ENCODE measurements around the gene POU3F1.

GRCh38 chr1:37995751-37996345 is 50.7 kb downstream of the POU3F1 start:
- TF ChIP-seq POLR2AphosphoS5 (IDR thresholded peaks at IDR 0.05) (peak; percentile 94), CTCF (IDR thresholded peaks at IDR 0.05) (peak in 1 of 4 experiments; percentile 10), POLR2A (IDR thresholded peaks at IDR 0.05) (peak; percentile 25 to 39)

Measured in gastroesophageal sphincter (tissue), 3 donors.